MM.1S (cell line): Measurements from ENCODE around the gene CD6.

Experiments used
- DNase-seq: peaks from one replicate; pipeline ENCODE4 v3.0.0-alpha.2; 2015
- H2AFZ ChIP-seq: fragments of 300-600 bp; sonication (generic); 2 replicates; pipeline ENCODE4 v1.6.0; 2016; ENCODE audit warnings: antibody characterized with exemption, low read length
- H3F3A ChIP-seq: fragments of 300-600 bp; sonication (generic); 2 replicates; pipeline ENCODE4 v1.6.1; 2016; ENCODE audit warnings: mild to moderate bottlenecking, antibody characterized with exemption, low read length, moderate library complexity, mixed read lengths; ENCODE audit not compliant: insufficient read depth
- H3K27ac ChIP-seq: fragments of 300-600 bp; sonication (generic); 2 replicates; pipeline ENCODE4 v1.5.1; 2016; ENCODE audit warnings: mild to moderate bottlenecking, low read length
- H3K27me3 ChIP-seq: fragments of 300-600 bp; sonication (generic); replicated peaks from 2 replicates; pipeline ENCODE4 v1.6.0; 2016; ENCODE audit warnings: low read length; ENCODE audit not compliant: insufficient read depth
- H3K36me3 ChIP-seq: fragments of 300-600 bp; sonication (generic); replicated peaks from 2 replicates; pipeline ENCODE4 v1.6.1; 2016; ENCODE audit warnings: mild to moderate bottlenecking, low read length, mixed read lengths; ENCODE audit not compliant: insufficient read depth
- H3K4me1 ChIP-seq: fragments of 300-600 bp; sonication (generic); 2 replicates; pipeline ENCODE4 v1.6.1; 2016; ENCODE audit warnings: low read length, mixed read lengths
- H3K4me2 ChIP-seq: fragments of 300-600 bp; sonication (generic); 2 replicates; pipeline ENCODE4 v1.6.0; 2016; ENCODE audit warnings: low read depth, low read length
- H3K4me3 ChIP-seq: fragments of 300-600 bp; sonication (generic); 2 replicates; pipeline ENCODE4 v1.5.1; 2016; ENCODE audit warnings: low read length, mixed read lengths
- H3K79me2 ChIP-seq: fragments of 300-600 bp; sonication (generic); 2 replicates; pipeline ENCODE4 v1.6.1; 2016; ENCODE audit warnings: mixed run types, low read length, mixed read lengths
- H3K9ac ChIP-seq: fragments of 300-600 bp; sonication (generic); 2 replicates; pipeline ENCODE4 v1.6.1; 2016; ENCODE audit warnings: low read length, mixed read lengths
- H3K9me2 ChIP-seq: fragments of 300-600 bp; sonication (generic); replicated peaks from 2 replicates; pipeline ENCODE4 v1.6.1; 2016; ENCODE audit warnings: mild to moderate bottlenecking, low read length, mixed read lengths; ENCODE audit not compliant: insufficient read depth
- H3K9me3 ChIP-seq: fragments of 300-600 bp; sonication (generic); replicated peaks from 2 replicates; pipeline ENCODE4 v1.6.1; 2016; ENCODE audit warnings: mild to moderate bottlenecking, low read length, mixed read lengths; ENCODE audit not compliant: insufficient read depth
- H4K20me1 ChIP-seq: fragments of 300-600 bp; sonication (generic); 2 replicates; pipeline ENCODE4 v1.6.1; 2016; ENCODE audit warnings: mild to moderate bottlenecking, low read length, moderate library complexity, mixed read lengths; ENCODE audit not compliant: insufficient read depth
- CTCF ChIP-seq: fragments of 300-600 bp; sonication (generic); IDR thresholded peaks from 2 replicates; pipeline ENCODE4 v1.5.1; 2016; ENCODE audit warnings: antibody characterized with exemption, low read length, mixed read lengths
- EZH2 ChIP-seq: fragments of 300-600 bp; sonication (generic); optimal IDR thresholded peaks from 2 replicates; pipeline ENCODE3; 2017; ENCODE audit warnings: low read depth, mild to moderate bottlenecking, antibody characterized with exemption, low read length, mixed read lengths
- EZH2phosphoT487 ChIP-seq: fragments of 300-600 bp; sonication (generic); IDR thresholded peaks from 2 replicates; pipeline ENCODE4 v1.6.1; 2018; ENCODE audit warnings: antibody characterized with exemption, low read length

The CD6 gene

GRCh38 chr11:61019037-61019831 is 47.8 kb downstream of the CD6 start:
- no peaks in the 10 kb centered on the region for H3K27me3 ChIP-seq
- no peaks in the 10 kb centered on the region for H3K36me3 ChIP-seq
- no peaks in the 10 kb centered on the region for H3K79me2 ChIP-seq
- no peaks in the 10 kb centered on the region for H3K4me1 ChIP-seq
- no peaks in the 10 kb centered on the region for H4K20me1 ChIP-seq
- H2AFZ ChIP-seq: no peak overlapping the region
- no peaks in the 10 kb centered on the region for H3F3A ChIP-seq
- no peak overlapping the region for H3K4me3 ChIP-seq
- no peak for DNase-seq
- H3K9ac ChIP-seq: no peak overlapping the region
- H3K4me2 ChIP-seq: no peak overlapping the region
- no peak for TF ChIP-seq CTCF
- no peak for TF ChIP-seq EZH2phosphoT487
- TF ChIP-seq EZH2: no peak
- H3K9me3 ChIP-seq: no peaks in the 10 kb centered on the region
- H3K27ac ChIP-seq: no peak overlapping the region
- no peaks in the 10 kb centered on the region for H3K9me2 ChIP-seq

- no peak for DNase-seq
- Histone ChIP-seq H3K27me3 (no peaks in the 10 kb centered on the region), H3K36me3 (no peaks in the 10 kb centered on the region), H3F3A (no peaks in the 10 kb centered on the region), H3K4me3 (no peak overlapping the region), H3K4me1 (no peaks in the 10 kb centered on the region), H4K20me1 (no peaks in the 10 kb centered on the region), H3K27ac (no peak overlapping the region), H3K9ac (no peak overlapping the region), H3K4me2 (no peak overlapping the region), H3K9me2 (no peaks in the 10 kb centered on the region), H2AFZ (no peak overlapping the region), H3K79me2 (no peaks in the 10 kb centered on the region), H3K9me3 (no peaks in the 10 kb centered on the region)
- TF ChIP-seq EZH2phosphoT487: no peak
- no peak for TF ChIP-seq EZH2
- no peak for TF ChIP-seq CTCF
These were observed 48.4 kb downstream of the CD6 start for GRCh38 chr11:61019832-61020405.

GRCh38 chr11:61020551-61021235 is 49.2 kb downstream of the CD6 start:
- H3K79me2 ChIP-seq: no peaks in the 10 kb centered on the region
- H4K20me1 ChIP-seq: no peaks in the 10 kb centered on the region
- H3K4me2 ChIP-seq: no peak overlapping the region
- H2AFZ ChIP-seq: no peak overlapping the region
- TF ChIP-seq CTCF (no peak), EZH2phosphoT487 (no peak), EZH2 (no peak)
- H3K9ac ChIP-seq: no peak overlapping the region
- no peak overlapping the region for H3K4me3 ChIP-seq
- H3F3A ChIP-seq: no peaks in the 10 kb centered on the region
- no peaks in the 10 kb centered on the region for H3K36me3 ChIP-seq
- H3K9me3 ChIP-seq: no peaks in the 10 kb centered on the region
- no peaks in the 10 kb centered on the region for H3K9me2 ChIP-seq
- H3K4me1 ChIP-seq: no peaks in the 10 kb centered on the region
- H3K27me3 ChIP-seq: no peaks in the 10 kb centered on the region
- no peak overlapping the region for H3K27ac ChIP-seq
- DNase-seq: no peak
